OCI-LY1 (cell line): ENCODE results near the gene MMP25.

ENCODE experiments used
- EZH2 ChIP-seq: fragments of 200-600 bp; sonication (generic), shearing (Covaris generic); IDR thresholded peaks from 2 replicates; pipeline ENCODE4 v1.8.0; 2017; ENCODE audit warnings: borderline replicate concordance, mixed run types, mild to moderate bottlenecking, antibody characterized with exemption, low read length, moderate library complexity, mixed read lengths
- TF ChIP-seq, protein P1 (sequence below): fragments of 200-600 bp; sonication (generic), shearing (Covaris generic); IDR thresholded peaks from 2 replicates; pipeline ENCODE4 v1.5.1; 2017; ENCODE audit warnings: mild to moderate bottlenecking, antibody characterized with exemption, low read length, moderate library complexity, mixed read lengths

GRCh38 chr16:3022208-3022683 is 24.1 kb upstream of the MMP25 start:
- TF ChIP-seq, protein P1, sequence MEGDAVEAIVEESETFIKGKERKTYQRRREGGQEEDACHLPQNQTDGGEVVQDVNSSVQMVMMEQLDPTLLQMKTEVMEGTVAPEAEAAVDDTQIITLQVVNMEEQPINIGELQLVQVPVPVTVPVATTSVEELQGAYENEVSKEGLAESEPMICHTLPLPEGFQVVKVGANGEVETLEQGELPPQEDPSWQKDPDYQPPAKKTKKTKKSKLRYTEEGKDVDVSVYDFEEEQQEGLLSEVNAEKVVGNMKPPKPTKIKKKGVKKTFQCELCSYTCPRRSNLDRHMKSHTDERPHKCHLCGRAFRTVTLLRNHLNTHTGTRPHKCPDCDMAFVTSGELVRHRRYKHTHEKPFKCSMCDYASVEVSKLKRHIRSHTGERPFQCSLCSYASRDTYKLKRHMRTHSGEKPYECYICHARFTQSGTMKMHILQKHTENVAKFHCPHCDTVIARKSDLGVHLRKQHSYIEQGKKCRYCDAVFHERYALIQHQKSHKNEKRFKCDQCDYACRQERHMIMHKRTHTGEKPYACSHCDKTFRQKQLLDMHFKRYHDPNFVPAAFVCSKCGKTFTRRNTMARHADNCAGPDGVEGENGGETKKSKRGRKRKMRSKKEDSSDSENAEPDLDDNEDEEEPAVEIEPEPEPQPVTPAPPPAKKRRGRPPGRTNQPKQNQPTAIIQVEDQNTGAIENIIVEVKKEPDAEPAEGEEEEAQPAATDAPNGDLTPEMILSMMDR = no peak
- no peak for TF ChIP-seq EZH2
